ENCODE data around the gene ATP8A2. TPM values are rescaled to one million over a fixed set of nuclear protein-coding genes. Genes with fewer than 3 reads are reported as not detected.

ATP8A2 gene
- total RNA-seq, 1 experiment from 2014 or later: 0.26 TPM

DNA sequence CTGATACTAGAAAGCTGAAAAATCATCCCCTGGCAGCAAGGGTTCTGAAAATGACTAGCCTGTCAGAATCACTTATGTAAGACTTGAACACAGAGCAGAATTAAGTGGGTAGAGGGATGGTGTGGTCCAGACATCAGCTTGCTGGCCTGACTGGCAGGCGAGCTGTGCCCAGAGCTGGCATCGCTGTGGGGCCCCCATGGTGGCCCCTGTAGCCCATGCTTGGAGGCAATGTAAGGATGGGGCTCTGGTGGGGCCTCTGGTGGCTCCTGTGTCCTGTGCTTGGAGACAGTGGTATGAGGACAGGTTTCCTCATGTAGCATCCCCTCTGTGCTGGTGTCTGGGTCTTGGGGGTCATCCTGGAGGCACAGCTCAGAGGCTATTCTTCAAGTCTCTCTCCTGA is 347.9 kb downstream of the ATP8A2 start:
- ChIA-PET POLR2A (no interaction called here), CTCF (interaction anchor here (0.6 kb wide), 2 partner anchors 13 to 343 kb away, joined by 3 to 5 read pairs; no protein-coding TSS in a partner anchor)
- no peak for DNase-seq (ENCODE audit: unreplicated experiment)
- TF ChIP-seq, protein P1, sequence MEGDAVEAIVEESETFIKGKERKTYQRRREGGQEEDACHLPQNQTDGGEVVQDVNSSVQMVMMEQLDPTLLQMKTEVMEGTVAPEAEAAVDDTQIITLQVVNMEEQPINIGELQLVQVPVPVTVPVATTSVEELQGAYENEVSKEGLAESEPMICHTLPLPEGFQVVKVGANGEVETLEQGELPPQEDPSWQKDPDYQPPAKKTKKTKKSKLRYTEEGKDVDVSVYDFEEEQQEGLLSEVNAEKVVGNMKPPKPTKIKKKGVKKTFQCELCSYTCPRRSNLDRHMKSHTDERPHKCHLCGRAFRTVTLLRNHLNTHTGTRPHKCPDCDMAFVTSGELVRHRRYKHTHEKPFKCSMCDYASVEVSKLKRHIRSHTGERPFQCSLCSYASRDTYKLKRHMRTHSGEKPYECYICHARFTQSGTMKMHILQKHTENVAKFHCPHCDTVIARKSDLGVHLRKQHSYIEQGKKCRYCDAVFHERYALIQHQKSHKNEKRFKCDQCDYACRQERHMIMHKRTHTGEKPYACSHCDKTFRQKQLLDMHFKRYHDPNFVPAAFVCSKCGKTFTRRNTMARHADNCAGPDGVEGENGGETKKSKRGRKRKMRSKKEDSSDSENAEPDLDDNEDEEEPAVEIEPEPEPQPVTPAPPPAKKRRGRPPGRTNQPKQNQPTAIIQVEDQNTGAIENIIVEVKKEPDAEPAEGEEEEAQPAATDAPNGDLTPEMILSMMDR (IDR thresholded peaks at IDR 0.05; ENCODE audit: unreplicated experiment): no peak
- no peaks in the 10 kb centered on the region for H3K4me1 Mint-ChIP-seq (ENCODE audit: insufficient read depth, unreplicated experiment)
- BruUV-seq (replicated peaks): no TSS peak
- H3K27ac Mint-ChIP-seq (ENCODE audit: low read depth, unreplicated experiment): no peak overlapping the region
- intact Hi-C loops (cut with micrococcal nuclease): no loop called here
- no peaks in the 10 kb centered on the region for H3K36me3 Mint-ChIP-seq (ENCODE audit: insufficient read depth, unreplicated experiment)
- no peak overlapping the region for H3K4me3 Mint-ChIP-seq (ENCODE audit: unreplicated experiment)
- no peaks in the 10 kb centered on the region for H3K9me3 Mint-ChIP-seq (ENCODE audit: unreplicated experiment)
- H3K27me3 Mint-ChIP-seq (ENCODE audit: insufficient read depth, unreplicated experiment): no peaks in the 10 kb centered on the region

DNA sequence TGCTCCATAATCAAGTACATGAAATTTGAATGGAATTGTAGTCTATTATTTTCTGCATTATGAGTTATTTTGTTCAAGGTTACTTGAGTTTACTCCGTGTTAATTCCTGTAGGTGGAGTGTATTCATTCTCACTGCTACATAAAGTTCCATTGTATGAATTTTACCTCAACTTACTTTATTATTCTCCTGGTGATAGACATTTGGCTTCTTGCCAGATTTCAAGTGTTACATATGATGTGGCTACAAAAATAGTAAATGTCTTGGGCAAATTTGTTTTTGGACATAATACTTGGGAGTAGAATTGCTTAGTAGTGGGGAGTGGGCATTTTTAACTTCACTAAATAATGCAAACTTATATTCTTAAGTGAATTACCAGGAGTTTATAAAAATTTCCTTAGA is 351.1 kb downstream of the ATP8A2 start:
- no peaks in the 10 kb centered on the region for H3K27me3 Mint-ChIP-seq (ENCODE audit: insufficient read depth, unreplicated experiment)
- CTCF ChIA-PET: no interaction called here

DNA sequence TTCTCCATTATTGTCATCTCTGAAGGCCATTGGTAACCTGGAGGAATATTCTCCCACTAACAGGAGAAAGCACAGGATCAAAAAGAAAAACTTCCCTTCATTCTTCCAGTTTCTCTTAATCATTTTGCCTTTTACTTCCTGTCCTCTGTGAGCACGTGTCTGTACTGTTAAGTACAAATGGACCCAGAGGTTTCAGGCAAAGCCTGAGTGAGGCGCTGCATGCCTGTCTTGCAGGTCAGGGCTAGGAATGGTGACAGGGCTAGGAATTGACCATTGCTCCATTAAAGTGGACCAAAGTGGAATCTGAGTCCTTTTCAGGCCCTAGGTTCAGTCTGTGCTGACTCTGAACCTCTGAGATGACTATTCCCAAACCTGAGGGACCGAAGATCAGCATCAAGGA is 353.3 kb downstream of the ATP8A2 start:
- ChIA-PET CTCF (interaction anchor here (0.5 kb wide), 1 partner anchor 140 kb away, joined by 3 read pairs; no protein-coding TSS in a partner anchor), POLR2A (no interaction called here)
- TF ChIP-seq, protein P1 (IDR thresholded peaks at IDR 0.05; ENCODE audit: unreplicated experiment): no peak
- intact Hi-C loops (cut with micrococcal nuclease): no loop called here
- no peak overlapping the region for H3K27ac Mint-ChIP-seq (ENCODE audit: low read depth, unreplicated experiment)
- no peaks in the 10 kb centered on the region for H3K4me1 Mint-ChIP-seq (ENCODE audit: insufficient read depth, unreplicated experiment)
- no peaks in the 10 kb centered on the region for H3K36me3 Mint-ChIP-seq (ENCODE audit: insufficient read depth, unreplicated experiment)
- no peak overlapping the region for H3K4me3 Mint-ChIP-seq (ENCODE audit: unreplicated experiment)
- no peak for DNase-seq (ENCODE audit: unreplicated experiment)
- no TSS peak for BruUV-seq (replicated peaks)
- H3K27me3 Mint-ChIP-seq (ENCODE audit: insufficient read depth, unreplicated experiment): no peaks in the 10 kb centered on the region
- H3K9me3 Mint-ChIP-seq (ENCODE audit: unreplicated experiment): no peaks in the 10 kb centered on the region

More for the DNA sequence above, 351.1 kb downstream of the ATP8A2 start:
- Mint-ChIP-seq H3K36me3 (ENCODE audit: insufficient read depth, unreplicated experiment) (no peaks in the 10 kb centered on the region), H3K9me3 (ENCODE audit: unreplicated experiment) (no peaks in the 10 kb centered on the region), H3K4me1 (ENCODE audit: insufficient read depth, unreplicated experiment) (no peaks in the 10 kb centered on the region), H3K4me3 (ENCODE audit: unreplicated experiment) (no peak overlapping the region), H3K27ac (ENCODE audit: low read depth, unreplicated experiment) (no peak overlapping the region)
- intact Hi-C loops (cut with micrococcal nuclease): no loop called here
- BruUV-seq (replicated peaks): no TSS peak
- POLR2A ChIA-PET: no interaction called here
- TF ChIP-seq, protein P1 (IDR thresholded peaks at IDR 0.05; ENCODE audit: unreplicated experiment): no peak
- no peak for DNase-seq (ENCODE audit: unreplicated experiment)

DNA sequence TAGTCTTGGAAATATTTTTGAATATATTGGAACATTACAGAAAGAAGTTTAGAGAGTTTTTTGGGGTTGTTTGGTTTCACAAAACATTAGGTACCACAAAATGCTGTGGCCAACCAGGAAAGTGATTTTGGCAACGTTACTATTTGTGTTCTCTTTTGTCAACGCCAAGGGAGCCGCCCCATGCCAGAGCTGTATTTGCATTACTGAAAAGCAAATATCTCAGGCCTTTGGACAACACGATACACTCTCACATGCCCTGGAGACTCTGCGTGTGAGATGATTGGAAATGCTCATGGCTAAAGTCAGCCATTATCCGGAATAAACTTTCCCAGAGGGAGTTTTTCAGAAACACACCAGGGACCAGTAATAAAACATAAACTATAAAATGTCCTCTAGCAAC is 355.5 kb downstream of the ATP8A2 start:
- no peak for DNase-seq (ENCODE audit: unreplicated experiment)
- Mint-ChIP-seq H3K4me1 (ENCODE audit: insufficient read depth, unreplicated experiment) (peaks cover 11% of the 10 kb centered on the region), H3K36me3 (ENCODE audit: insufficient read depth, unreplicated experiment) (no peaks in the 10 kb centered on the region), H3K4me3 (ENCODE audit: unreplicated experiment) (no peak overlapping the region), H3K27me3 (ENCODE audit: insufficient read depth, unreplicated experiment) (no peaks in the 10 kb centered on the region), H3K27ac (ENCODE audit: low read depth, unreplicated experiment) (no peak overlapping the region), H3K9me3 (ENCODE audit: unreplicated experiment) (no peaks in the 10 kb centered on the region)
- TF ChIP-seq, protein P1 (IDR thresholded peaks at IDR 0.05; ENCODE audit: unreplicated experiment): no peak
- no TSS peak for BruUV-seq (replicated peaks)
- ChIA-PET CTCF (interaction anchor here (0.6 kb wide), 1 partner anchor 16 kb away, joined by 3 read pairs; no protein-coding TSS in a partner anchor), POLR2A (no interaction called here)
- intact Hi-C loops (cut with micrococcal nuclease): no loop called here

Measured in MCF 10A (cell line).